Liver (tissue), 9 donors: Measurements from ENCODE around the gene STRIP2. TPM values are rescaled to one million over a fixed set of nuclear protein-coding genes. Genes with fewer than 3 reads are reported as not detected.

Experiments used
- DNase-seq: peaks from one replicate; pipeline ENCODE4 v3.0.0-alpha.2; 2017; ENCODE audit warnings: low spot score
- H3K27ac ChIP-seq, 2 donors: one replicate each; pipeline ENCODE4 v1.7.0; 2013; ENCODE audit warnings: inconsistent platforms in 2 of 2, low read length in 2 of 2, control low read depth in 1 of 2, low read depth in 1 of 2, mild to moderate bottlenecking in 1 of 2
- H3K27me3 ChIP-seq, 4 donors: one replicate each; pipeline versions ENCODE4 v1.6.1 to v1.7.0; 2013; ENCODE audit warnings: low read length in 3 of 4, inconsistent platforms in 1 of 4, mild to moderate bottlenecking in 1 of 4, moderate library complexity in 1 of 4; ENCODE audit not compliant: control insufficient read depth in 4 of 4, insufficient read depth in 4 of 4
- H3K36me3 ChIP-seq, 4 donors: one replicate each; pipeline versions ENCODE4 v1.6.1 to v1.7.0; 2013; ENCODE audit warnings: low read length in 3 of 4, mild to moderate bottlenecking in 3 of 4, low read depth in 1 of 4, moderate library complexity in 1 of 4; ENCODE audit not compliant: control insufficient read depth in 4 of 4, insufficient read depth in 3 of 4
- H3K4me1 ChIP-seq, 4 donors: one replicate each; pipeline versions ENCODE4 v1.6.1 to v1.7.0; 2013; ENCODE audit warnings: low read length in 3 of 4, mild to moderate bottlenecking in 3 of 4, moderate library complexity in 1 of 4; ENCODE audit not compliant: control insufficient read depth in 4 of 4, insufficient read depth in 4 of 4
- H3K4me3 ChIP-seq, 3 donors: one replicate each; pipeline versions ENCODE4 v1.6.1 to v1.7.0; 2013; ENCODE audit warnings: low read length in 3 of 3, control low read depth in 1 of 3, low read depth in 1 of 3, mild to moderate bottlenecking in 1 of 3
- H3K9ac ChIP-seq, 2 donors: one replicate each; pipeline ENCODE4 v1.7.0; 2013; ENCODE audit warnings: low read length in 2 of 2, mild to moderate bottlenecking in 2 of 2, moderate library complexity in 2 of 2, control low read depth in 1 of 2, low read depth in 1 of 2
- H3K9me3 ChIP-seq, 4 donors: one replicate each; pipeline versions ENCODE4 v1.6.1 to v1.7.0; 2013; ENCODE audit warnings: low read length in 3 of 4; ENCODE audit not compliant: control insufficient read depth in 4 of 4
- FOXA2 ChIP-seq: IDR thresholded peaks from 2 replicates; pipeline ENCODE4 v1.6.1; 2016; ENCODE audit warnings: antibody characterized with exemption
- HNF4A ChIP-seq, 2 donors: conservative IDR thresholded peaks; 2 replicates each; pipeline ENCODE4 v1.6.1; 2016; ENCODE audit warnings: antibody characterized with exemption in 2 of 2, mild to moderate bottlenecking in 2 of 2
- HNF4G ChIP-seq: IDR thresholded peaks from 2 replicates; pipeline ENCODE4 v1.6.1; 2016; ENCODE audit warnings: antibody characterized with exemption
- JUND ChIP-seq, 2 donors: IDR thresholded peaks; 2 replicates each; pipeline ENCODE4 v1.6.1; 2016; ENCODE audit warnings: antibody characterized with exemption in 2 of 2
- MAX ChIP-seq: IDR thresholded peaks from 2 replicates; pipeline ENCODE4 v1.6.1; 2016; ENCODE audit warnings: antibody characterized with exemption
- NR2F2 ChIP-seq: IDR thresholded peaks from 2 replicates; pipeline ENCODE4 v1.6.1; 2016; ENCODE audit warnings: antibody characterized with exemption
- RAD21 ChIP-seq, 2 donors: IDR thresholded peaks; 2 replicates each; pipeline ENCODE4 v1.6.1; 2016; ENCODE audit warnings: antibody characterized with exemption in 2 of 2, mild to moderate bottlenecking in 2 of 2
- RXRA ChIP-seq, 2 donors: IDR thresholded peaks; 2 replicates each; pipeline ENCODE4 v1.6.1; 2017 to 2018; ENCODE audit warnings: antibody characterized with exemption in 2 of 2, mild to moderate bottlenecking in 1 of 2
- SP1 ChIP-seq: IDR thresholded peaks from 2 replicates; pipeline ENCODE4 v1.6.1; 2018; ENCODE audit warnings: antibody characterized with exemption, mild to moderate bottlenecking
- YY1 ChIP-seq: IDR thresholded peaks from 2 replicates; pipeline ENCODE4 v1.6.1; 2016; ENCODE audit warnings: antibody characterized with exemption, mild to moderate bottlenecking
- ZBTB33 ChIP-seq: IDR thresholded peaks from 2 replicates; pipeline ENCODE4 v1.6.1; 2016; ENCODE audit warnings: antibody characterized with exemption
- WGBS: extraction: QIAGEN DNeasy Blood & Tissue Kit; methylation state at CpG from one replicate; pipeline ENCODE4 v1.1.7; 2013; 5-methylcytosine and 5-hydroxymethylcytosine counted together
- polyA plus RNA-seq, 2 donors: library from polyadenylated mRNA; stranded (reverse) in 1 of 2; unstranded in 1 of 2; fragments of 200-250 nt in 1 of 2; fragments of >200 nt in 1 of 2; fragmentation: Nextera tagmentation in 1 of 2; extraction: Ambion mirVana in 1 of 2; gene quantifications; one replicate each; pipeline versions ENCODE4 v1.2.1 to v1.2.3, GENCODE V29; 2013 to 2015
- total RNA-seq, 2 donors: library from RNA; depleted of rRNA; stranded (reverse); fragments of >200 nt; gene quantifications; one replicate each; pipeline ENCODE4 v1.2.3, GENCODE V29; 2014
- TF ChIP-seq, protein P1 (sequence below): IDR thresholded peaks from 2 replicates; pipeline ENCODE4 v1.6.1; 2016; ENCODE audit warnings: antibody characterized with exemption
- donor health status: healthy.
- donor health status: healthy.
- donor health status: healthy.
- donor health status: healthy.
- donor health status: healthy.

STRIP2 gene
- total and polyA plus RNA-seq, 4 donors, result 0.18 to 4.8 (median 0.35) TPM

GRCh38 chr7:129385598-129385997, 48.6 kb upstream of the STRIP2 start:
- peaks cover 4 to 10% (median 6%) of the 10 kb centered on the region in 4 donors for H3K4me1 ChIP-seq
- H3K36me3 ChIP-seq, result peaks cover 1 to 7% (median 4%) of the 10 kb centered on the region in 4 donors
- no peak overlapping the region for H3K9ac ChIP-seq
- WGBS, result 95% methylated on average over 4 of the region's 4 CpGs
- TF ChIP-seq HNF4A (conservative IDR thresholded peaks at IDR 0.05), result no peak
- no peak for TF ChIP-seq JUND (IDR thresholded peaks at IDR 0.05)
- H3K27me3 ChIP-seq, result no peaks in the 10 kb centered on the region
- no peaks in the 10 kb centered on the region for H3K9me3 ChIP-seq
- H3K4me3 ChIP-seq, result no peak overlapping the region
- H3K27ac ChIP-seq, result no peak overlapping the region
- no peak for DNase-seq

DNA sequence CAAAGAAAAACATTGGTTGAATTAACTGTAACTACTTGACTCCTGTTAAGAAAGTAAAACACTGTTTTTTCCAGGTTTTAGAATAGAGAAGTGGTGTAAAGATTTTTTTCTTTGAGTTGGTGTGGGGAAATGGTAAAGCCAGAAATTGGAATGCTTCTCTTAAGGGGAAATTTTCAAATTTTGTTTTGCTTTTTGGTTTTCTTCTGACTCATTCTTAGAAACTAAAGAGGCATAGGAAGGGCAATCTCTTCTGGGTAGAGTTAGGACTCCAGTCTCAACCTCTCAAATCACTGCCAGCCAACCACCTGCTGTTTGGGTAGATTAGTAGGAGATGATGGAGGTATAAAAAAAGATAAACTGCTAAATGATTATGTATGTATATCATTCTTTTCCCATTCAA, 47.7 kb upstream of the STRIP2 start:
- Histone ChIP-seq H3K9me3 (no peaks in the 10 kb centered on the region), H3K27ac (no peak overlapping the region), H3K4me1 (peaks cover 4 to 10% (median 6%) of the 10 kb centered on the region in 4 donors), H3K36me3 (peaks cover 1 to 8% (median 4%) of the 10 kb centered on the region in 4 donors), H3K27me3 (no peaks in the 10 kb centered on the region), H3K9ac (no peak overlapping the region), H3K4me3 (no peak overlapping the region)
- TF ChIP-seq YY1, result no peak
- no peak for TF ChIP-seq SP1
- no peak for TF ChIP-seq NR2F2
- no peak for DNase-seq

GRCh38 chr7:129387537-129387936, 46.7 kb upstream of the STRIP2 start:
- H3K36me3 ChIP-seq, result peaks cover 1 to 8% (median 4%) of the 10 kb centered on the region in 4 donors
- 43% methylated on average over 2 of the region's 2 CpGs for WGBS
- H3K4me3 ChIP-seq, result no peak overlapping the region
- no peaks in the 10 kb centered on the region for H3K9me3 ChIP-seq
- no peaks in the 10 kb centered on the region for H3K27me3 ChIP-seq
- peaks cover 4 to 10% (median 6%) of the 10 kb centered on the region in 4 donors for H3K4me1 ChIP-seq
- DNase-seq, result no peak
- no peak overlapping the region for H3K27ac ChIP-seq
- TF ChIP-seq, protein P1, sequence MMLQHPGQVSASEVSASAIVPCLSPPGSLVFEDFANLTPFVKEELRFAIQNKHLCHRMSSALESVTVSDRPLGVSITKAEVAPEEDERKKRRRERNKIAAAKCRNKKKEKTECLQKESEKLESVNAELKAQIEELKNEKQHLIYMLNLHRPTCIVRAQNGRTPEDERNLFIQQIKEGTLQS, result no peak
- no peak for TF ChIP-seq ZBTB33
- TF ChIP-seq RXRA (IDR thresholded peaks at IDR 0.05), result peak in 1 of 2 donors; percentile 11
- peak; percentile 60 for TF ChIP-seq HNF4G
- TF ChIP-seq SP1, result peak; percentile 55
- TF ChIP-seq MAX, result peak; percentile 28
- peak; percentile 68 to 82 for TF ChIP-seq HNF4A (conservative IDR thresholded peaks at IDR 0.05)
- TF ChIP-seq FOXA2, result no peak
- no peak for TF ChIP-seq RAD21 (IDR thresholded peaks at IDR 0.05)
- no peak overlapping the region for H3K9ac ChIP-seq
